VCaP (cell line): ENCODE results near the gene NT5C2.

ENCODE experiments used
- H3K27ac ChIP-seq: fragments of 450-650 bp; 2 replicates; pipeline ENCODE4 v1.5.1; 2017
- TF ChIP-seq, protein P1 (sequence below): fragments of 450-650 bp; conservative IDR thresholded peaks from 2 replicates; pipeline ENCODE4 v1.5.1; 2017; ENCODE audit warnings: mild to moderate bottlenecking, moderate library complexity

Gene NT5C2

DNA sequence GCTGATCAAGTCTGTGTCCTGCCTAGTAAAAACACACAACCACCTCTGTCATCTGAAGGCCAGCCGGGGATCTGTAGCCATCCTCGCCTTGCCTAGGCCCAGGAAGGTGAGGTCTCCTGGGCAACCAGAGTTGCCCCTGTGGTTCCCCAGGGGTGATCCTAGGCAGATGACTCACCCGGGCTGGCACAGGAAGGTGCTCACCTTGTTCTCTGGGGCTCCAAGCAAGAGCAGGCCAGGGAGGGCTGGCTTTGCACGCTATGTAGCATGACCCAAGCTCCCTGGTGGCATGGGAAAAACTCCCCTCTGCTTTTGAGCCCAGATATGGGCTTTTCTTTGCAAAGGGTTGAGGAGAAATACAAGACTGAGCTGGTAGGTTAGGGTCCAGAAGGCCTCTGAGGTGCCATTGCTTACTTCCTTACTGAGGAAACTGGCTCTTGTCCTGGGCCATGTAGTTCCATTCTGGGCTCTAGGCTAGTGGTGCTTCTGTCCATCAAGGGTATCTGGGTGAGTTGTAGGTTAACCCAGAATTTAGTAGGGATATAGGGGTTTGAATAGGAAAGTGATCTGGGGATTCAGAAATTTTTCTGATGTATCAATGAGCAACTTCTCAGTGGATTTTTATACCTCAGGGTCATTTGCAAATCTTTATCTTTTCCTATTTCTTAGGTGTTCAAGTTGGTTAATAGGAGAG lies 112.0 kb downstream of the NT5C2 start:
- H3K27ac ChIP-seq: no peak overlapping the region
- TF ChIP-seq, protein P1, sequence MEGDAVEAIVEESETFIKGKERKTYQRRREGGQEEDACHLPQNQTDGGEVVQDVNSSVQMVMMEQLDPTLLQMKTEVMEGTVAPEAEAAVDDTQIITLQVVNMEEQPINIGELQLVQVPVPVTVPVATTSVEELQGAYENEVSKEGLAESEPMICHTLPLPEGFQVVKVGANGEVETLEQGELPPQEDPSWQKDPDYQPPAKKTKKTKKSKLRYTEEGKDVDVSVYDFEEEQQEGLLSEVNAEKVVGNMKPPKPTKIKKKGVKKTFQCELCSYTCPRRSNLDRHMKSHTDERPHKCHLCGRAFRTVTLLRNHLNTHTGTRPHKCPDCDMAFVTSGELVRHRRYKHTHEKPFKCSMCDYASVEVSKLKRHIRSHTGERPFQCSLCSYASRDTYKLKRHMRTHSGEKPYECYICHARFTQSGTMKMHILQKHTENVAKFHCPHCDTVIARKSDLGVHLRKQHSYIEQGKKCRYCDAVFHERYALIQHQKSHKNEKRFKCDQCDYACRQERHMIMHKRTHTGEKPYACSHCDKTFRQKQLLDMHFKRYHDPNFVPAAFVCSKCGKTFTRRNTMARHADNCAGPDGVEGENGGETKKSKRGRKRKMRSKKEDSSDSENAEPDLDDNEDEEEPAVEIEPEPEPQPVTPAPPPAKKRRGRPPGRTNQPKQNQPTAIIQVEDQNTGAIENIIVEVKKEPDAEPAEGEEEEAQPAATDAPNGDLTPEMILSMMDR: no peak

- H3K27ac ChIP-seq: no peak overlapping the region
- TF ChIP-seq, protein P1: no peak
Observed at GRCh38 chr10:103079946-103080345, 113.1 kb downstream of the NT5C2 start.

DNA sequence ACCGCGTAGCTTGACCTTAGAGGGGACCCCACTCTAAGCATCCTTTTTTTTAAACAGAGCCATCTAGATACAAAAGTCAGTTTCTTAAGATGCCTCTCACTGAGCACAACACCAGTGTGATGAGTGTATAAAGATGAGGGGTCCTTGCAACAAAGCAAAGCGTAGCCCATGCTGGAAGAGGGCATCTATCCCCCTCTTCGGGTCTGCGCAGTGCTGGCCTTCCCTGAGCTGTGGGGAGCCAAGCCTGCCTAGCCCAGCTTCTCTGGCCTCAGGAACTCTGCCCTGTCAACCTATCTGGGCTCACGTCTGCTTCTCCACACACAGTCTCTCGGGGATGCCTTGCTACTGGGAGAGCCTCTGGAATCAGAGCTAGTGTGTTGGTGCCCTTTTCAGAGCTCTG lies 114.0 kb downstream of the NT5C2 start:
- TF ChIP-seq, protein P1: no peak
- no peak overlapping the region for H3K27ac ChIP-seq

GRCh38 chr10:103078676-103079075 lies 114.4 kb downstream of the NT5C2 start:
- TF ChIP-seq, protein P1: no peak
- no peak overlapping the region for H3K27ac ChIP-seq

DNA sequence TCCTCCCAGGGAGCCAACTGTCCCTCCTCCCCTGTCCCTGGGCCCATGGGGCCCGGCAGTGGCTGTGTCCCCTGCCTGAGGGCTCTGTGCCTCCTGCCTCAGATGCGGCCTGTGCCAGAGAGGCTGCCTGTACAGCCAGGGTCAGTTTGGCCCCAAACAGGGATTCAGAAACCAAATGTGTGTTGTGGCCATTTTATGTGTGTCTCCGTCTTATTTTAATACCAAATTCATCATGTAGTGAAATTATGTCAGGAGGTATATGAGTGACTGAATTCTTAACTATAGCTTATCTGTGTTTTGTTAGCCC lies 114.8 kb downstream of the NT5C2 start:
- TF ChIP-seq, protein P1: no peak
- H3K27ac ChIP-seq: no peak overlapping the region

DNA sequence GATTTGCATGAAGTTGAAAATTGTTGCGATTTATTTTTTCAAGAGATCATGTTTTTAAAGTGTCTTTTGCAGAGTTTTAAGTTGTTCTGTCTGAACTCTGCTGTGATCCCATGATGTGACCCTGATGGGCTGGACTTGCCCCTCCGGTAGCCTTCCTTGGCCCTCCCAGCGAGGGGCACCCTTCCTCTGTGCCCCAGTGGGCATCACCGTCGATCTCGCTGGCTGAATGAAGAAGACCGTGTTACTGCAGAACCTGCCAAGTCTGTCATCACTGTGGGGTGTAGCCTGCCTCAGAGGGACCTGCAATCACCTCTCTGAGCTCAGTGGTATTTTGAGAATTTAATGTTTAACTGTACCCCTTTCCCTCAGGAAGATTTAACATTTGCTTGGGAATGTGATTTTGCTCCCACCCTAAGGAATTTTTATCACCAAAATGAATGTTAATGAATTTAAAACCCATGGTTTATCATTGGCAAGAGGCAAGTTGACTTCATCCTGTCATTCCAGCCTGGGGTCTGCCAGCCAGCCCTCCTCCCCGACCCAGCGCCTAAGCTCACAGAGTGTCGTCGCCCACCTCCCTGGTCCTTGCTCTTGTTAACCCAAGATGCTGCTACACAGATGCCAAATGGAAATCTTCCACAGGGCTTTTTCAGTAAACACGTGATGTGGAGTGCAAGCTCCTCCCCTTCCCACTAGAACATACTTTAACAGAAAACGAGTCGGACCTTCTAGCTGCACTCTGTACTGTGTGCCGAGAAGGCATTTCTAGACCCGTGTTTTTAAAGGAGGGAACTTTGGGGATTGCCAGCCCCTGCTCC lies 115.4 kb downstream of the NT5C2 start:
- no peak overlapping the region for H3K27ac ChIP-seq
- TF ChIP-seq, protein P1: no peak

DNA sequence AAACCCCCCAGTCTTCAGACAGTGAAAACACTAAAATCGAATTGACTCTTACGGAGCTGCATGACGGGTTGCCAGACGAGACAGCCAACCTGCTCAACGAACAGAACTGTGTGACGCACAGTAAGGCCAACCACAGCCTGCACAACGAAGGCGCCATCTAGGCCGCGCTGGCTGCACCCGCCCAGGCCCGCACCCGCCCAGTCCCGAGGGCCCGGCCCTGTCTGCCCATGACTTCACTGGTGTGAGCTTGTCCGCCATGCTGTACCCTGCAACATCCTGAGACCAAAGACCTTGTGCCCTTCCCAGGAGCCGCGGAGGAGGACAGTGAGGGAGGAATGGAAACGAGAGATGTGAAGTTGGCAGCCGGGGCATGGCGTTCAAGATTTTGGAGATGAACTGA lies 116.1 kb downstream of the NT5C2 start:
- H3K27ac ChIP-seq: no peak overlapping the region

More for the DNA sequence above, 116.1 kb downstream of the NT5C2 start:
- TF ChIP-seq, protein P1: no peak
